Astrocyte of the cerebellum (primary cell): ENCODE data around the gene UGP2.
"Not testable (repeated sequence)": the region's sequence is repeated elsewhere in the genome, so short reads cannot be mapped to it uniquely, and the experiment has no call there.

Source experiments
- DNase-seq: peaks from one replicate; pipeline ENCODE4 v3.0.0-alpha.2; 2011; ENCODE audit warnings: low read depth
- H3K4me3 ChIP-seq: 2 replicates; pipeline ENCODE4 v1.5.1; 2011; ENCODE audit warnings: mild to moderate bottlenecking, low read depth, low read length, moderate library complexity
- CTCF ChIP-seq: IDR thresholded peaks from 2 replicates; pipeline ENCODE4 v1.5.1; 2012; ENCODE audit warnings: low read length, low read depth, moderate library complexity, mild to moderate bottlenecking; ENCODE audit errors: missing control alignments
- in situ Hi-C: cut with HindIII; loops from 2 replicates; pipeline ENCODE4 v1.10.0; 2017; ENCODE audit warnings: low sequenced_read_pairs

UGP2 gene

GRCh38 chr2:63841254-63842022 lies at the start of gene UGP2:
TSS of gene UGP2 (plus strand) at chr2:63841896. CDS start at chr2:63842186, 290 bp downstream.
- peak; percentile 79 for DNase-seq
- TF ChIP-seq CTCF: peak; percentile 28
- H3K4me3 ChIP-seq: peak within 1 kb of the TSS; percentile 82
- in situ Hi-C loops: no loop called here

GRCh38 chr2:63792530-63792929 lies 49.2 kb upstream of the UGP2 start:
- no peak for TF ChIP-seq CTCF
- in situ Hi-C loops: no loop called here
- DNase-seq: peak; percentile 70
- H3K4me3 ChIP-seq: no peak overlapping the region

- no peak overlapping the region for H3K4me3 ChIP-seq
- TF ChIP-seq CTCF: no peak
- in situ Hi-C loops: no loop called here
- no peak for DNase-seq
These were observed 45.3 kb upstream of the UGP2 start for GRCh38 chr2:63796366-63796765.

GRCh38 chr2:63796796-63797195 lies 44.9 kb upstream of the UGP2 start:
- in situ Hi-C loops: no loop called here
- TF ChIP-seq CTCF: no peak
- H3K4me3 ChIP-seq: no peak overlapping the region
- DNase-seq: no peak

GRCh38 chr2:63801455-63801854 lies 40.2 kb upstream of the UGP2 start:
- no peak for TF ChIP-seq CTCF
- no peak overlapping the region for H3K4me3 ChIP-seq
- in situ Hi-C loops: no loop called here
- no peak for DNase-seq

GRCh38 chr2:63805412-63805811 lies 36.3 kb upstream of the UGP2 start:
- no peak for DNase-seq
- in situ Hi-C loops: no loop called here
- no peak overlapping the region for H3K4me3 ChIP-seq
- no peak for TF ChIP-seq CTCF

GRCh38 chr2:63808036-63808435 lies 33.7 kb upstream of the UGP2 start:
- DNase-seq, H3K4me3 ChIP-seq, in situ Hi-C loops: not testable (repeated sequence)

GRCh38 chr2:63808911-63809310 lies 32.8 kb upstream of the UGP2 start:
- in situ Hi-C loops, H3K4me3 ChIP-seq, DNase-seq: not testable (repeated sequence)
